PC-3 (cell line): ENCODE data around the gene PARP4. TPM values are rescaled to one million over a fixed set of nuclear protein-coding genes. Genes with fewer than 3 reads are reported as not detected.

Experiments used
- ATAC-seq: fragments of 200-7000 bp; cut with Tn5 transposase; 2 replicates; pipeline ENCODE4 v1.9.1; 2020; ENCODE audit warnings: mild to moderate bottlenecking, moderate library complexity
- BruUV-seq: library from RNA; stranded (reverse); fragments of 400-500 nt; replicated peaks from 2 replicates; lab custom pipeline; 2021; lab: Mats Ljungman, UMichigan
- CTCF ChIA-PET: fragments of 300-600 bp; sonication (Branson Sonifier 250); formaldehyde crosslinking; loops from one replicate; lab custom pipeline; 2022; ENCODE audit warnings: antibody characterized with exemption; lab: Charles Lee
- POLR2A ChIA-PET: fragments of 300-600 bp; sonication (Branson Sonifier 250); formaldehyde crosslinking; loops from one replicate; lab custom pipeline; 2022; ENCODE audit warnings: antibody characterized with exemption; ENCODE audit not compliant: unreplicated experiment; lab: Charles Lee
- DNase-seq: peaks from one replicate; pipeline ENCODE4 v3.0.0-alpha.2; 2015
- H2AFZ ChIP-seq: fragments of 300-600 bp; sonication (generic); 2 replicates; pipeline ENCODE4 v1.6.0; 2016; ENCODE audit warnings: antibody characterized with exemption, low read length
- H3F3A ChIP-seq: fragments of 300-600 bp; sonication (generic); one replicate; pipeline ENCODE4 v1.6.0; 2017; ENCODE audit warnings: antibody characterized with exemption, low read length, control low read depth, mild to moderate bottlenecking; ENCODE audit not compliant: unreplicated experiment
- H3K27ac ChIP-seq: fragments of 300-600 bp; sonication (generic); 2 replicates; pipeline ENCODE4 v1.5.1; 2016; ENCODE audit warnings: mild to moderate bottlenecking, low read length
- H3K27me3 ChIP-seq: fragments of 300-600 bp; sonication (generic); 2 replicates; pipeline ENCODE4 v1.6.1; 2016; ENCODE audit warnings: low read length, mixed read lengths
- H3K36me3 ChIP-seq: fragments of 300-600 bp; sonication (generic); 2 replicates; pipeline ENCODE4 v1.6.1; 2016; ENCODE audit warnings: low read depth, mixed run types, low read length, mixed read lengths
- H3K4me1 ChIP-seq: fragments of 300-600 bp; sonication (generic); 2 replicates; pipeline ENCODE4 v1.5.1; 2016; ENCODE audit warnings: low read length; ENCODE audit not compliant: insufficient read depth
- H3K4me2 ChIP-seq: fragments of 300-600 bp; sonication (generic); 2 replicates; pipeline ENCODE4 v1.6.0; 2016; ENCODE audit warnings: low read length
- H3K4me3 ChIP-seq: fragments of 300-600 bp; sonication (generic); 2 replicates; pipeline ENCODE4 v1.5.1; 2016; ENCODE audit warnings: mild to moderate bottlenecking, low read length, mixed read lengths
- H3K79me2 ChIP-seq: fragments of 300-600 bp; sonication (generic); 2 replicates; pipeline ENCODE4 v1.6.1; 2017; ENCODE audit warnings: low read length, mixed read lengths
- H3K9ac ChIP-seq: fragments of 300-600 bp; sonication (generic); 2 replicates; pipeline ENCODE4 v1.6.0; 2016; ENCODE audit warnings: mild to moderate bottlenecking, low read length
- H3K9me2 ChIP-seq: fragments of 300-600 bp; sonication (generic); replicated peaks from 2 replicates; pipeline ENCODE4 v1.6.1; 2016; ENCODE audit warnings: mixed run types, low read length, mixed read lengths
- H3K9me3 ChIP-seq: fragments of 300-600 bp; sonication (generic); 2 replicates; pipeline ENCODE4 v1.6.1; 2016; ENCODE audit warnings: low read length, mixed read lengths
- H4K20me1 ChIP-seq: fragments of 300-600 bp; sonication (generic); 2 replicates; pipeline ENCODE4 v1.6.1; 2016; ENCODE audit warnings: low read length, mixed read lengths
- CTCF ChIP-seq: fragments of 300-600 bp; sonication (generic); conservative IDR thresholded peaks from 2 replicates; pipeline ENCODE4 v1.5.1; 2017; ENCODE audit warnings: antibody characterized with exemption, low read depth, mild to moderate bottlenecking, low read length
- EZH2 ChIP-seq: fragments of 300-600 bp; sonication (generic); IDR thresholded peaks from one replicate; pipeline ENCODE4 v1.6.1; 2017; ENCODE audit warnings: antibody characterized with exemption, mild to moderate bottlenecking, low read length; ENCODE audit not compliant: unreplicated experiment
- EZH2phosphoT487 ChIP-seq: fragments of 300-600 bp; sonication (generic); IDR thresholded peaks from 2 replicates; pipeline ENCODE4 v1.6.1; 2018; ENCODE audit warnings: mild to moderate bottlenecking, antibody characterized with exemption, low read length, borderline replicate concordance
- intact Hi-C: fragments of 100-400 bp; cut with micrococcal nuclease; formaldehyde crosslinking; loops from 2 replicates; pipeline ENCODE4 v1.9.0; 2023
- total RNA-seq: library from RNA; depleted of rRNA; stranded (reverse); fragments of >200 nt; gene quantifications from 2 replicates; pipeline ENCODE4 v1.2.3, GENCODE V29; 2014

The PARP4 gene
- total RNA-seq, 1 experiment from 2014 or later, result 50.4 TPM

DNA sequence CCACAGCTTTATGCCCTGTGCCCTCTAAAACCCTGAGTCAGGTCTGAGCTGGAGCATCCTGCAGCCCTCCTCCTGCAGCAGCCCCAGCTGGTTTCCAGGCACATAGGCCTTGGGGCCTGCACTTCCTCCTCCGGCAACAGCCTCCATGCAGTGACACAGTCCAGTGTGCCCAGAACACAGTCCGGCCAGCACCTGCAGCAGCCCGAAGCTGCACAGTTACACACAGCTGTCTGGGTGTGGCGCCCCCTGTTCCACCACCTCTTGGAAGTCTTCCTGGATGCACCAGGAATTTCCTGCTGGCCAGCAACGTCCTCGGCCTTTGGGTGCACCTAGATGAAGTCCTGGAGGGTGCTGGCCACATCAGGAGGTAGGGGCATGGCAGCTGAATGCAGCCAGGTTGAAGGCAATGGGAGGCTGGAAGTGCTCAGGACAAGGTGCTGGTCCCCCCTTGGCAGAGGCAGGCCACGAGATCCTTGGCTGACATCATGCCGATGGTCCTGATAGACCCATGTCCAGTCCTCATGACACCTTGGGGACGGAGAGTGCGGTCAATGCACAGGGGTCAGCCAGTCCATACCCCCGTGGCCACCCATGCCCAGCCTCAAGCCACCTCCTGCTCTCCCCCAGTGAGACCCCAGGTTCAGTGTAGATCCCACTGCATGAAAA is 27.1 kb upstream of the PARP4 start:
- ATAC-seq (no peak), DNase-seq (no peak)
- H3K27ac ChIP-seq, result no peak overlapping the region
- H4K20me1 ChIP-seq, result no peaks in the 10 kb centered on the region
- no peaks in the 10 kb centered on the region for H3F3A ChIP-seq
- POLR2A ChIA-PET, result no interaction called here
- H3K4me3 ChIP-seq, result no peak overlapping the region
- CTCF ChIA-PET, result no interaction called here
- BruUV-seq, result no TSS peak
- intact Hi-C loops, result no loop called here
- H3K36me3 ChIP-seq, result no peaks in the 10 kb centered on the region
- peaks cover 12% of the 10 kb centered on the region; the same call in 1 of the 2 replicates for H3K27me3 ChIP-seq
- no peaks in the 10 kb centered on the region for H3K9me3 ChIP-seq
- H3K4me1 ChIP-seq, result no peaks in the 10 kb centered on the region
- H3K9me2 ChIP-seq, result no peaks in the 10 kb centered on the region
- no peak for TF ChIP-seq EZH2phosphoT487
- TF ChIP-seq CTCF, result no peak
- no peak for TF ChIP-seq EZH2
- H3K79me2 ChIP-seq, result no peaks in the 10 kb centered on the region
- H2AFZ ChIP-seq, result no peak overlapping the region
- no peak overlapping the region for H3K9ac ChIP-seq
- H3K4me2 ChIP-seq, result no peak overlapping the region

DNA sequence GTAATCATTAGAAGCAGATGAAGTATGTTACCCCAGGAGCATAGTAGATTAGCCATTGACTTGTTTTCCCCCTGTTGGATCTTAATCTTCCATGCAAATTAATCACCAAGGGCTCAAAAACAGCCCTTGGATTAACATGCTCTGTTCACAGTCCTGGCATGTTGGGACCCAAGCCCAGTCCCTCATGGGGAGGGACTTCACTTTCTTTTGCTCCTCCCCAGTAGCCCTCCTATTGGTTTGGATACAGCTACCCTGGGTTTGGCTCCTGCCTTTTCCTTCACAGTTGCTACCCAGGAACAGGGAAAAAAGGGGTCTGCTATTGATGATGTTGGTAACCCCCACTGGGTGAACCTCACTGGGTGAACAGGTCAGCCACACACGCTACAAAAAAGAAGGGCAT is 16.9 kb upstream of the PARP4 start:
- ATAC-seq (no peak), DNase-seq (no peak)
- Histone ChIP-seq H3K9me3 (no peaks in the 10 kb centered on the region), H3K36me3 (no peaks in the 10 kb centered on the region), H3K4me2 (no peak overlapping the region), H4K20me1 (no peaks in the 10 kb centered on the region), H3K79me2 (no peaks in the 10 kb centered on the region), H3K4me3 (no peak overlapping the region), H3K9me2 (no peaks in the 10 kb centered on the region), H2AFZ (no peak overlapping the region), H3K27ac (no peak overlapping the region), H3K9ac (no peak overlapping the region), H3K4me1 (no peaks in the 10 kb centered on the region), H3F3A (no peaks in the 10 kb centered on the region), H3K27me3 (no peaks in the 10 kb centered on the region)
- ChIA-PET POLR2A (no interaction called here), CTCF (no interaction called here)
- TF ChIP-seq CTCF, result no peak
- intact Hi-C loops, result no loop called here
- BruUV-seq, result no TSS peak

GRCh38 chr13:24528816-24529398 is 16.3 kb upstream of the PARP4 start:
- POLR2A ChIA-PET, result no interaction called here
- CTCF ChIA-PET, result no interaction called here
- no peak overlapping the region for H3K4me2 ChIP-seq

More at GRCh38 chr13:24528816-24529398, 16.3 kb upstream of the PARP4 start:
- no peaks in the 10 kb centered on the region for H3K9me3 ChIP-seq
- no TSS peak for BruUV-seq
- no peaks in the 10 kb centered on the region for H3K9me2 ChIP-seq
- H3K27me3 ChIP-seq, result no peaks in the 10 kb centered on the region
- H3K9ac ChIP-seq, result no peak overlapping the region
- H4K20me1 ChIP-seq, result no peaks in the 10 kb centered on the region
- H3K27ac ChIP-seq, result no peak overlapping the region
- DNase-seq (no peak), ATAC-seq (no peak)
- no peak overlapping the region for H2AFZ ChIP-seq
- no peak overlapping the region for H3K4me3 ChIP-seq
- H3K4me1 ChIP-seq, result no peaks in the 10 kb centered on the region
- H3F3A ChIP-seq, result no peaks in the 10 kb centered on the region
- no peaks in the 10 kb centered on the region for H3K36me3 ChIP-seq
- intact Hi-C loops, result no loop called here
- H3K79me2 ChIP-seq, result no peaks in the 10 kb centered on the region
- TF ChIP-seq CTCF, result no peak
- no peak for TF ChIP-seq EZH2phosphoT487
- TF ChIP-seq EZH2, result no peak
